Activated CD4-positive, alpha-beta memory T cell treated with anti-CD3 and anti-CD28 coated beads for 36 hours (primary cell): Measurements from ENCODE around the gene TAGLN. TPM values are rescaled to one million over a fixed set of nuclear protein-coding genes. Genes with fewer than 3 reads are reported as not detected.
"Not testable (repeated sequence)": the region's sequence is repeated elsewhere in the genome, so short reads cannot be mapped to it uniquely, and the experiment has no call there.

Experiments used
- CTCF ChIA-PET: fragments of 350-600 bp; sonication (Branson Sonifier 250); formaldehyde crosslinking; loops from one replicate; lab custom pipeline; 2021; ENCODE audit warnings: antibody characterized with exemption, inconsistent platforms; lab: Charles Lee
- POLR2A ChIA-PET: fragments of 350-600 bp; sonication (Branson Sonifier 250); formaldehyde crosslinking; loops from one replicate; lab custom pipeline; 2021; ENCODE audit warnings: antibody characterized with exemption; lab: Charles Lee
- DNase-seq: peaks from one replicate; pipeline ENCODE4 v3.0.0-alpha.2; 2020
- H3K27ac Mint-ChIP-seq: one replicate; pipeline ENCODE4 v1.8.0; 2021; ENCODE audit warnings: mixed read lengths
- H3K27me3 Mint-ChIP-seq: one replicate; pipeline ENCODE4 v1.8.0; 2021; ENCODE audit warnings: mixed read lengths
- H3K36me3 Mint-ChIP-seq: one replicate; pipeline ENCODE4 v1.8.0; 2021; ENCODE audit warnings: mixed read lengths
- H3K4me1 Mint-ChIP-seq: one replicate; pipeline ENCODE4 v1.8.0; 2021; ENCODE audit warnings: low read depth, mixed read lengths
- H3K4me3 Mint-ChIP-seq: one replicate; pipeline ENCODE4 v1.8.0; 2021; ENCODE audit warnings: mild to moderate bottlenecking, mixed read lengths
- H3K9me3 Mint-ChIP-seq: one replicate; pipeline ENCODE4 v1.8.0; 2021; ENCODE audit warnings: mixed read lengths
- intact Hi-C: fragments of 100-400 bp; cut with micrococcal nuclease; formaldehyde crosslinking; loops from one replicate; pipeline ENCODE4 v1.15.1; 2023
- total RNA-seq, 2 experiments: library from RNA; stranded (reverse); gene quantifications; one replicate each; pipeline ENCODE4 v1.2.3, GENCODE V29; 2021

TAGLN gene
- total RNA-seq, 2 experiments from 2014 or later, result 3.1 to 4.0 TPM

GRCh38 chr11:117181586-117182550, 17.3 kb upstream of the TAGLN start:
- no peaks in the 10 kb centered on the region for H3K27me3 Mint-ChIP-seq
- DNase-seq, result no peak
- ChIA-PET CTCF (interaction anchor here (0.6 to 5.1 kb wide), 12 partner anchors 9 to 394 kb away, joined by 3 to 61 read pairs (median 3); partner anchors contain the start of genes APOA1, APOA5, PCSK7 and ZPR1), POLR2A (no interaction called here)
- H3K9me3 Mint-ChIP-seq, result no peaks in the 10 kb centered on the region
- peaks cover 1% of the 10 kb centered on the region for H3K36me3 Mint-ChIP-seq
- intact Hi-C loops, result loop anchor here (1.0 kb wide), 1 partner anchor 44 kb away; no protein-coding TSS in a partner anchor
- no peak overlapping the region for H3K4me3 Mint-ChIP-seq
- no peak overlapping the region for H3K27ac Mint-ChIP-seq
- peaks cover 29% of the 10 kb centered on the region for H3K4me1 Mint-ChIP-seq

GRCh38 chr11:117182551-117182935, 16.6 kb upstream of the TAGLN start:
- peaks cover 29% of the 10 kb centered on the region for H3K4me1 Mint-ChIP-seq
- no peaks in the 10 kb centered on the region for H3K9me3 Mint-ChIP-seq
- H3K4me3 Mint-ChIP-seq, result no peak overlapping the region

GRCh38 chr11:117183178-117183577, 16.0 kb upstream of the TAGLN start:
- intact Hi-C loops, H3K9me3 Mint-ChIP-seq, POLR2A ChIA-PET, H3K27me3 Mint-ChIP-seq, H3K4me3 Mint-ChIP-seq, H3K36me3 Mint-ChIP-seq, H3K27ac Mint-ChIP-seq: not testable (repeated sequence)
- peak; percentile 4 for DNase-seq
- H3K4me1 Mint-ChIP-seq, result peaks cover 23% of the 10 kb centered on the region
- CTCF ChIA-PET, result interaction anchor here (0.5 to 1.2 kb wide), 3 partner anchors 28 to 989 kb away, joined by 3 read pairs; no protein-coding TSS in a partner anchor

More at GRCh38 chr11:117182551-117182935, 16.6 kb upstream of the TAGLN start:
- peak; percentile 5 for DNase-seq
- Mint-ChIP-seq H3K27ac (no peak overlapping the region), H3K27me3 (no peaks in the 10 kb centered on the region), H3K36me3 (peaks cover 1% of the 10 kb centered on the region)
- intact Hi-C loops, result no loop called here
- POLR2A ChIA-PET, result no interaction called here
- CTCF ChIA-PET, result interaction anchor here (0.5 to 5.1 kb wide), 8 partner anchors 9 to 989 kb away, joined by 3 to 61 read pairs (median 3); partner anchors contain the start of genes APOA1, PCSK7 and ZPR1

- CTCF ChIA-PET, result interaction anchor here (0.7 kb wide), 1 partner anchor 27 kb away, joined by 3 read pairs; no protein-coding TSS in a partner anchor
- Mint-ChIP-seq H3K9me3 (no peaks in the 10 kb centered on the region), H3K4me1 (peaks cover 20% of the 10 kb centered on the region), H3K36me3 (peaks cover 1% of the 10 kb centered on the region), H3K27me3 (no peaks in the 10 kb centered on the region), H3K4me3 (no peak overlapping the region), H3K27ac (no peak overlapping the region)
- peak; percentile 6 for DNase-seq
- intact Hi-C loops, result no loop called here
- POLR2A ChIA-PET, result no interaction called here
These were observed 15.3 kb upstream of the TAGLN start for GRCh38 chr11:117183724-117184349.

- H3K9me3 Mint-ChIP-seq, result no peaks in the 10 kb centered on the region
- H3K4me3 Mint-ChIP-seq, result no peak overlapping the region
- H3K4me1 Mint-ChIP-seq, result peaks cover 5% of the 10 kb centered on the region
- DNase-seq, result peak; percentile 2
- H3K27ac Mint-ChIP-seq, result peak overlapping the region; percentile 6
- ChIA-PET POLR2A (interaction anchor here (0.6 kb wide), 1 partner anchor 182 kb away, joined by 3 read pairs; no protein-coding TSS in a partner anchor), CTCF (no interaction called here)
- intact Hi-C loops, result no loop called here
- no peaks in the 10 kb centered on the region for H3K27me3 Mint-ChIP-seq
- peaks cover 1% of the 10 kb centered on the region for H3K36me3 Mint-ChIP-seq
These were observed 13.3 kb upstream of the TAGLN start for GRCh38 chr11:117185736-117186430.

- POLR2A ChIA-PET, result no interaction called here
- peak overlapping the region; percentile 6 for H3K27ac Mint-ChIP-seq
- no peaks in the 10 kb centered on the region for H3K9me3 Mint-ChIP-seq
- no peak overlapping the region for H3K4me3 Mint-ChIP-seq
- peaks cover 1% of the 10 kb centered on the region for H3K36me3 Mint-ChIP-seq
- H3K27me3 Mint-ChIP-seq, result no peaks in the 10 kb centered on the region
- CTCF ChIA-PET, result no interaction called here
- no peaks in the 10 kb centered on the region for H3K4me1 Mint-ChIP-seq
- DNase-seq, result peak; percentile 4
- intact Hi-C loops, result no loop called here
These were observed 12.8 kb upstream of the TAGLN start for GRCh38 chr11:117186431-117186761.

GRCh38 chr11:117187007-117187406, 12.2 kb upstream of the TAGLN start:
- intact Hi-C loops, result no loop called here
- CTCF ChIA-PET, result no interaction called here
- POLR2A ChIA-PET, result no interaction called here
- no peak for DNase-seq
- no peaks in the 10 kb centered on the region for H3K4me1 Mint-ChIP-seq
- H3K27ac Mint-ChIP-seq, result no peak overlapping the region
- H3K4me3 Mint-ChIP-seq, result no peak overlapping the region
- H3K36me3 Mint-ChIP-seq, result peaks cover 1% of the 10 kb centered on the region
- no peaks in the 10 kb centered on the region for H3K27me3 Mint-ChIP-seq
- no peaks in the 10 kb centered on the region for H3K9me3 Mint-ChIP-seq

- Mint-ChIP-seq H3K27ac (no peak overlapping the region), H3K4me1 (no peaks in the 10 kb centered on the region), H3K9me3 (no peaks in the 10 kb centered on the region), H3K4me3 (no peak overlapping the region), H3K27me3 (no peaks in the 10 kb centered on the region), H3K36me3 (peaks cover 1% of the 10 kb centered on the region)
- intact Hi-C loops, result no loop called here
- peak; percentile 8 for DNase-seq
- POLR2A ChIA-PET, result no interaction called here
- CTCF ChIA-PET, result no interaction called here
These were observed 11.8 kb upstream of the TAGLN start for GRCh38 chr11:117187428-117187798.

GRCh38 chr11:117187799-117188481, 11.2 kb upstream of the TAGLN start:
- H3K4me3 Mint-ChIP-seq, result no peak overlapping the region

GRCh38 chr11:117188620-117189081, 10.5 kb upstream of the TAGLN start:
- Mint-ChIP-seq H3K9me3 (no peaks in the 10 kb centered on the region), H3K4me1 (no peaks in the 10 kb centered on the region), H3K27me3 (no peaks in the 10 kb centered on the region), H3K4me3 (no peak overlapping the region), H3K36me3 (peaks cover 1% of the 10 kb centered on the region), H3K27ac (no peak overlapping the region)
- intact Hi-C loops, result no loop called here
- ChIA-PET POLR2A (no interaction called here), CTCF (interaction anchor here (0.9 kb wide), 1 partner anchor 39 kb away, joined by 3 read pairs; no protein-coding TSS in a partner anchor)
- DNase-seq, result no peak

More at GRCh38 chr11:117187799-117188481, 11.2 kb upstream of the TAGLN start:
- H3K9me3 Mint-ChIP-seq, result no peaks in the 10 kb centered on the region
- H3K36me3 Mint-ChIP-seq, result peaks cover 1% of the 10 kb centered on the region
- intact Hi-C loops, result no loop called here
- peak; percentile 6 for DNase-seq
- ChIA-PET POLR2A (no interaction called here), CTCF (interaction anchor here (0.9 kb wide), 1 partner anchor 39 kb away, joined by 3 read pairs; no protein-coding TSS in a partner anchor)
- no peaks in the 10 kb centered on the region for H3K27me3 Mint-ChIP-seq
- no peak overlapping the region for H3K27ac Mint-ChIP-seq
- no peaks in the 10 kb centered on the region for H3K4me1 Mint-ChIP-seq

GRCh38 chr11:117189191-117189940, 9.8 kb upstream of the TAGLN start:
- no peaks in the 10 kb centered on the region for H3K9me3 Mint-ChIP-seq
- ChIA-PET CTCF (interaction anchor here (1.5 kb wide), 1 partner anchor 9 kb away, joined by 5 read pairs; no protein-coding TSS in a partner anchor), POLR2A (no interaction called here)
- DNase-seq, result no peak
- peaks cover 1% of the 10 kb centered on the region for H3K36me3 Mint-ChIP-seq
- H3K4me3 Mint-ChIP-seq, result no peak overlapping the region
- no peaks in the 10 kb centered on the region for H3K4me1 Mint-ChIP-seq
- no peak overlapping the region for H3K27ac Mint-ChIP-seq
- H3K27me3 Mint-ChIP-seq, result no peaks in the 10 kb centered on the region
- intact Hi-C loops, result no loop called here
